ENCODE data around the gene CYP2E1.

- no peak for TF ChIP-seq POLR2A (IDR thresholded peaks at IDR 0.05)
- no peak for TF ChIP-seq CTCF (IDR thresholded peaks at IDR 0.05)
- no peak for TF ChIP-seq POLR2AphosphoS5 (IDR thresholded peaks at IDR 0.05)
These were observed 3.3 kb downstream of the CYP2E1 start for GRCh38 chr10:133530506-133530905.
